Measurements from ENCODE around the gene CHN2. TPM values are rescaled to one million over a fixed set of nuclear protein-coding genes. Genes with fewer than 3 reads are reported as not detected.

CHN2 gene
- total RNA-seq, 1 experiment from 2014 or later: 5.1 TPM

- Mint-ChIP-seq H3K9me3 (ENCODE audit: unreplicated experiment) (no peaks in the 10 kb centered on the region), H3K4me3 (ENCODE audit: unreplicated experiment) (no peak overlapping the region), H3K27ac (ENCODE audit: low read depth, unreplicated experiment) (no peak overlapping the region), H3K27me3 (ENCODE audit: insufficient read depth, unreplicated experiment) (no peaks in the 10 kb centered on the region), H3K4me1 (ENCODE audit: insufficient read depth, unreplicated experiment) (peaks cover 13% of the 10 kb centered on the region), H3K36me3 (ENCODE audit: insufficient read depth, unreplicated experiment) (no peaks in the 10 kb centered on the region)
- no peak for DNase-seq (ENCODE audit: unreplicated experiment)
- BruUV-seq (replicated peaks): no TSS peak
- intact Hi-C loops (cut with micrococcal nuclease): no loop called here
- POLR2A ChIA-PET: interaction anchor here (0.6 kb wide), 2 partner anchors 33 to 1127 kb away, joined by 3 read pairs; no protein-coding TSS in a partner anchor
- CTCF ChIA-PET: interaction anchor here (0.6 to 0.8 kb wide), 4 partner anchors 40 to 345 kb away, joined by 3 to 4 read pairs (median 3); no protein-coding TSS in a partner anchor
- TF ChIP-seq, protein P1, sequence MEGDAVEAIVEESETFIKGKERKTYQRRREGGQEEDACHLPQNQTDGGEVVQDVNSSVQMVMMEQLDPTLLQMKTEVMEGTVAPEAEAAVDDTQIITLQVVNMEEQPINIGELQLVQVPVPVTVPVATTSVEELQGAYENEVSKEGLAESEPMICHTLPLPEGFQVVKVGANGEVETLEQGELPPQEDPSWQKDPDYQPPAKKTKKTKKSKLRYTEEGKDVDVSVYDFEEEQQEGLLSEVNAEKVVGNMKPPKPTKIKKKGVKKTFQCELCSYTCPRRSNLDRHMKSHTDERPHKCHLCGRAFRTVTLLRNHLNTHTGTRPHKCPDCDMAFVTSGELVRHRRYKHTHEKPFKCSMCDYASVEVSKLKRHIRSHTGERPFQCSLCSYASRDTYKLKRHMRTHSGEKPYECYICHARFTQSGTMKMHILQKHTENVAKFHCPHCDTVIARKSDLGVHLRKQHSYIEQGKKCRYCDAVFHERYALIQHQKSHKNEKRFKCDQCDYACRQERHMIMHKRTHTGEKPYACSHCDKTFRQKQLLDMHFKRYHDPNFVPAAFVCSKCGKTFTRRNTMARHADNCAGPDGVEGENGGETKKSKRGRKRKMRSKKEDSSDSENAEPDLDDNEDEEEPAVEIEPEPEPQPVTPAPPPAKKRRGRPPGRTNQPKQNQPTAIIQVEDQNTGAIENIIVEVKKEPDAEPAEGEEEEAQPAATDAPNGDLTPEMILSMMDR (IDR thresholded peaks at IDR 0.05; ENCODE audit: unreplicated experiment): no peak
These were observed 77.5 kb downstream of the CHN2 start for GRCh38 chr7:29272057-29272456.

DNA sequence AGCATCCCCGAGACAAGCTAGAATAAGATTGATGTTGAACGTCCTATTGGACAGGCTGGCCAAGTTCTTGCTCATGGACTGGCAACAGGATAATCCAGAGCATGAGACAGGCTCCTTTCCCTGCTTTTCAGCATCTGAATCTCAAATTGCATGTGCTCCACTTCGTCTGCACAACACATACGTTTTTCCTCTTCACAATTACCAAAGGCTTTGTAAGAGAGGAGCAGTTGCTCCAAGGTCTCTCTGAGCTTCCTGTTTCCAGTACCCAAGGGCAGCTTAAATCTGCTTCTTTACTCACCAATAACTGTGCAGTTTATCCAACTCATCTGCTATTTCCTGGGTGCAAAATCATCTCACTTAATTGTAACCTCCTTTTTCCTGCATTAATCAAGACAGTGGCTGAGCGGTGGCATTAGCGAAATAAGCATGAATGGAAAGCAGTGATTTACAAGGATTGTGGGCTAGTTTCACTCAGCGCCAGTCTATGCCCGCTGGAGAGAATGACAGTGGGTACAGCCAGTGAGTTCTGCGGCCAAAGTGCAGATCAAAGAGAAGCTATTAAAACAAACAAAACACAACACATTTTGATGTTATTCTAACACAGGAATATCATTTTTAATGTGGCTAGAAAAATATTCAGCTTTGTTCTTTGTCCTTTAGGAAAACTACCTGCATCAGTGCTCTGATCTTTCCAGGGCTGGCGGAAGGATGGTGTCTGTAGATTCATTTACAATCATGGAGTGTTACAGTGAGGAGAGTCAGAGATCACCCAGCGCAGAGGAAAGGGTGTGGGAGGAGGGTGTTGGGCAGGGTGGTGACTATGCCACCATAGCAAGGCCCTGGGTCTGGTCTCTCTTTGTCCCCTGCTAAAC is 79.8 kb downstream of the CHN2 start:
- DNase-seq (ENCODE audit: unreplicated experiment): no peak
- CTCF ChIA-PET: interaction anchor here (0.7 to 1.6 kb wide), 2 partner anchors 15 to 85 kb away, joined by 3 read pairs; no protein-coding TSS in a partner anchor
- H3K27ac Mint-ChIP-seq (ENCODE audit: low read depth, unreplicated experiment): no peak overlapping the region
- H3K9me3 Mint-ChIP-seq (ENCODE audit: unreplicated experiment): no peaks in the 10 kb centered on the region
- no peaks in the 10 kb centered on the region for H3K36me3 Mint-ChIP-seq (ENCODE audit: insufficient read depth, unreplicated experiment)
- no peaks in the 10 kb centered on the region for H3K27me3 Mint-ChIP-seq (ENCODE audit: insufficient read depth, unreplicated experiment)
- peaks cover 13% of the 10 kb centered on the region for H3K4me1 Mint-ChIP-seq (ENCODE audit: insufficient read depth, unreplicated experiment)
- POLR2A ChIA-PET: no interaction called here
- no peak overlapping the region for H3K4me3 Mint-ChIP-seq (ENCODE audit: unreplicated experiment)
- TF ChIP-seq, protein P1 (IDR thresholded peaks at IDR 0.05; ENCODE audit: unreplicated experiment): no peak
- BruUV-seq (replicated peaks): no TSS peak
- intact Hi-C loops (cut with micrococcal nuclease): no loop called here

- TF ChIP-seq, protein P1 (IDR thresholded peaks at IDR 0.05; ENCODE audit: unreplicated experiment): no peak
- no peaks in the 10 kb centered on the region for H3K27me3 Mint-ChIP-seq (ENCODE audit: insufficient read depth, unreplicated experiment)
- CTCF ChIA-PET: interaction anchor here (1.6 kb wide), 1 partner anchor 86 kb away, joined by 3 read pairs; no protein-coding TSS in a partner anchor
- BruUV-seq (replicated peaks): no TSS peak
- no peak for DNase-seq (ENCODE audit: unreplicated experiment)
- H3K4me3 Mint-ChIP-seq (ENCODE audit: unreplicated experiment): no peak overlapping the region
- no peak overlapping the region for H3K27ac Mint-ChIP-seq (ENCODE audit: low read depth, unreplicated experiment)
- H3K9me3 Mint-ChIP-seq (ENCODE audit: unreplicated experiment): no peaks in the 10 kb centered on the region
- H3K4me1 Mint-ChIP-seq (ENCODE audit: insufficient read depth, unreplicated experiment): peaks cover 13% of the 10 kb centered on the region
- POLR2A ChIA-PET: no interaction called here
- no peaks in the 10 kb centered on the region for H3K36me3 Mint-ChIP-seq (ENCODE audit: insufficient read depth, unreplicated experiment)
- intact Hi-C loops (cut with micrococcal nuclease): no loop called here
These were observed 80.4 kb downstream of the CHN2 start for GRCh38 chr7:29275018-29275318.

DNA sequence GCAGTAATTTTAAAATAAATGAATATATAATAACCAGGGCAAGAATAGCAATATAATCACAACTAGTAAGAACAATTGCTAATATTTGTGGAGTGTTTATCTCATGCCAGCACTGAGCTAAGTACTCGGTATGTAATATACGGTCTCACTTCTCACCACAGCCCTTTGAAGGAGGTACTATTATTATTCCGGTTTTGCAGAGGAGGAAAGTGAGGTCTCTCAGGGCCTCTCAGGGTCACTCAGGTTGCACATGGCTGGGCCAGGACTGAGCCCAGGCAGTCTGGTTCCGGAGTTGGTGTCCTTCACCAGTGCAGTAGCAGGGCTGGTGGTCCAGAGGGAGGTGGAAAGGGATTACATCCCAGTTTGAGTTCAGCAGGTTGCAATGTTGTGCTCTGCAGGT is 80.9 kb downstream of the CHN2 start:
- TF ChIP-seq, protein P1 (IDR thresholded peaks at IDR 0.05; ENCODE audit: unreplicated experiment): no peak
- Mint-ChIP-seq H3K9me3 (ENCODE audit: unreplicated experiment) (no peaks in the 10 kb centered on the region), H3K36me3 (ENCODE audit: insufficient read depth, unreplicated experiment) (no peaks in the 10 kb centered on the region), H3K4me3 (ENCODE audit: unreplicated experiment) (no peak overlapping the region), H3K4me1 (ENCODE audit: insufficient read depth, unreplicated experiment) (peaks cover 11% of the 10 kb centered on the region), H3K27me3 (ENCODE audit: insufficient read depth, unreplicated experiment) (no peaks in the 10 kb centered on the region), H3K27ac (ENCODE audit: low read depth, unreplicated experiment) (no peak overlapping the region)
- no TSS peak for BruUV-seq (replicated peaks)
- POLR2A ChIA-PET: interaction anchor here (0.6 kb wide), 1 partner anchor 537 kb away, joined by 3 read pairs; no protein-coding TSS in a partner anchor
- DNase-seq (ENCODE audit: unreplicated experiment): no peak
- intact Hi-C loops (cut with micrococcal nuclease): no loop called here
- CTCF ChIA-PET: interaction anchor here (1.6 to 1.7 kb wide), 2 partner anchors 86 to 87 kb away, joined by 3 to 4 read pairs; no protein-coding TSS in a partner anchor
